ENCODE measurements around the gene USP22. TPM values are rescaled to one million over a fixed set of nuclear protein-coding genes. Genes with fewer than 3 reads are reported as not detected.
A peak's percentile ranks its signal among the peaks of the same experiment; 100 is the strongest.

USP22 gene
- total and polyA plus RNA-seq, 2 donors (not counting 1 experiment from before 2014, with no cell fraction given): 235 TPM

- no peaks in the 10 kb centered on the region for H4K20me1 ChIP-seq (ENCODE audit: control insufficient read depth, extremely low read depth, insufficient read depth, low read length)
- no peak overlapping the region for H3K4me2 ChIP-seq (ENCODE audit: extremely low read depth, insufficient read depth, low read length)
- no peak overlapping the region for H3K27ac ChIP-seq (ENCODE audit: insufficient read depth, low read length)
- H3K4me1 ChIP-seq (ENCODE audit: control insufficient read depth, extremely low read depth, insufficient read depth, low read length): no peaks in the 10 kb centered on the region
- H3K9me3 ChIP-seq (ENCODE audit: control insufficient read depth, insufficient read depth, low read depth, low read length): no peaks in the 10 kb centered on the region
- H3K79me2 ChIP-seq (ENCODE audit: control insufficient read depth, insufficient read depth, low read length): no peaks in the 10 kb centered on the region
- no peaks in the 10 kb centered on the region for H3K36me3 ChIP-seq (ENCODE audit: control insufficient read depth, insufficient read depth, low read length)
- peaks cover 8% of the 10 kb centered on the region for H3K27me3 ChIP-seq (ENCODE audit: control insufficient read depth, insufficient read depth, low read length)
- no peak for TF ChIP-seq CTCF (conservative IDR thresholded peaks at IDR 0.05 in 1 of 2, IDR thresholded peaks at IDR 0.05 in 1 of 2; ENCODE audit: low read depth in 1 of 2, low read length in 2 of 2)
- TF ChIP-seq EZH2 (IDR thresholded peaks at IDR 0.05; ENCODE audit: low read length, missing control alignments): no peak
- H2AFZ ChIP-seq (ENCODE audit: low read length): no peak overlapping the region
- no peak overlapping the region for H3K4me3 ChIP-seq (replicated peaks in 1 of 4; ENCODE audit: control extremely low read depth in 1 of 4, insufficient read depth in 1 of 4, low read depth in 3 of 4, low read length in 4 of 4)
- DNase-seq (ENCODE audit: low read depth in 2 of 2): peak in 1 of 2 donors; percentile 9
- H3K9ac ChIP-seq (ENCODE audit: insufficient read depth, low read length): no peak overlapping the region
These were observed 75.0 kb downstream of the USP22 start for GRCh38 chr17:20967776-20968175.

- no peaks in the 10 kb centered on the region for H4K20me1 ChIP-seq (ENCODE audit: control insufficient read depth, extremely low read depth, insufficient read depth, low read length)
- no peak overlapping the region for H3K9ac ChIP-seq (ENCODE audit: insufficient read depth, low read length)
- DNase-seq (ENCODE audit: low read depth in 2 of 2): no peak
- no peaks in the 10 kb centered on the region for H3K79me2 ChIP-seq (ENCODE audit: control insufficient read depth, insufficient read depth, low read length)
- H3K4me2 ChIP-seq (ENCODE audit: extremely low read depth, insufficient read depth, low read length): no peak overlapping the region
- no peak overlapping the region for H3K27ac ChIP-seq (ENCODE audit: insufficient read depth, low read length)
- TF ChIP-seq CTCF (conservative IDR thresholded peaks at IDR 0.05 in 1 of 2, IDR thresholded peaks at IDR 0.05 in 1 of 2; ENCODE audit: low read depth in 1 of 2, low read length in 2 of 2): no peak
- no peak for TF ChIP-seq EZH2 (IDR thresholded peaks at IDR 0.05; ENCODE audit: low read length, missing control alignments)
- no peak overlapping the region for H2AFZ ChIP-seq (ENCODE audit: low read length)
- H3K27me3 ChIP-seq (ENCODE audit: control insufficient read depth, insufficient read depth, low read length): peaks cover 8% of the 10 kb centered on the region
- no peaks in the 10 kb centered on the region for H3K9me3 ChIP-seq (ENCODE audit: control insufficient read depth, insufficient read depth, low read depth, low read length)
- no peaks in the 10 kb centered on the region for H3K4me1 ChIP-seq (ENCODE audit: control insufficient read depth, extremely low read depth, insufficient read depth, low read length)
- no peaks in the 10 kb centered on the region for H3K36me3 ChIP-seq (ENCODE audit: control insufficient read depth, insufficient read depth, low read length)
- no peak overlapping the region for H3K4me3 ChIP-seq (replicated peaks in 1 of 4; ENCODE audit: control extremely low read depth in 1 of 4, insufficient read depth in 1 of 4, low read depth in 3 of 4, low read length in 4 of 4)
These were observed 75.9 kb downstream of the USP22 start for GRCh38 chr17:20966870-20967269.

GRCh38 chr17:20965492-20965891 is 77.3 kb downstream of the USP22 start:
- DNase-seq (ENCODE audit: low read depth in 2 of 2): no peak

More at GRCh38 chr17:20965492-20965891, 77.3 kb downstream of the USP22 start:
- H3K9ac ChIP-seq (ENCODE audit: insufficient read depth, low read length): no peak overlapping the region
- TF ChIP-seq EZH2 (IDR thresholded peaks at IDR 0.05; ENCODE audit: low read length, missing control alignments): no peak
- no peak for TF ChIP-seq CTCF (conservative IDR thresholded peaks at IDR 0.05 in 1 of 2, IDR thresholded peaks at IDR 0.05 in 1 of 2; ENCODE audit: low read depth in 1 of 2, low read length in 2 of 2)
- no peak overlapping the region for H3K27ac ChIP-seq (ENCODE audit: insufficient read depth, low read length)
- H3K79me2 ChIP-seq (ENCODE audit: control insufficient read depth, insufficient read depth, low read length): no peaks in the 10 kb centered on the region
- no peaks in the 10 kb centered on the region for H3K36me3 ChIP-seq (ENCODE audit: control insufficient read depth, insufficient read depth, low read length)
- no peak overlapping the region for H3K4me2 ChIP-seq (ENCODE audit: extremely low read depth, insufficient read depth, low read length)
- no peaks in the 10 kb centered on the region for H3K9me3 ChIP-seq (ENCODE audit: control insufficient read depth, insufficient read depth, low read depth, low read length)
- no peak overlapping the region for H3K4me3 ChIP-seq (replicated peaks in 1 of 4; ENCODE audit: control extremely low read depth in 1 of 4, insufficient read depth in 1 of 4, low read depth in 3 of 4, low read length in 4 of 4)
- no peaks in the 10 kb centered on the region for H3K4me1 ChIP-seq (ENCODE audit: control insufficient read depth, extremely low read depth, insufficient read depth, low read length)
- H3K27me3 ChIP-seq (ENCODE audit: control insufficient read depth, insufficient read depth, low read length): peaks cover 8% of the 10 kb centered on the region
- H4K20me1 ChIP-seq (ENCODE audit: control insufficient read depth, extremely low read depth, insufficient read depth, low read length): no peaks in the 10 kb centered on the region
- no peak overlapping the region for H2AFZ ChIP-seq (ENCODE audit: low read length)
